Ovary (tissue), 9 donors: ENCODE data around the gene G6PC1. TPM values are rescaled to one million over a fixed set of nuclear protein-coding genes. Genes with fewer than 3 reads are reported as not detected.
"Not testable (repeated sequence)": the region's sequence is repeated elsewhere in the genome, so short reads cannot be mapped to it uniquely, and the experiment has no call there.

Experiments
- DNase-seq, 5 donors: peaks; one replicate each; pipeline ENCODE4 v3.0.0-alpha.2; 2019 to 2020
- H3K27ac ChIP-seq, 2 donors: fragments of 200-600 bp; one replicate each; pipeline versions ENCODE4 v1.5.1 to v1.8.0; 2019 to 2022
- H3K27me3 ChIP-seq: fragments of 200-600 bp; one replicate; pipeline ENCODE4 v1.8.0; 2022
- H3K36me3 ChIP-seq: fragments of 200-600 bp; sonication (generic); one replicate; pipeline ENCODE4 v1.5.1; 2019
- H3K4me1 ChIP-seq: one replicate; pipeline ENCODE4 v1.8.1; 2013; ENCODE audit warnings: mild to moderate bottlenecking, moderate library complexity; ENCODE audit not compliant: insufficient read depth
- H3K4me3 ChIP-seq: fragments of 200-600 bp; sonication (generic); one replicate; pipeline ENCODE4 v1.5.1; 2017
- H3K9me3 ChIP-seq, 2 donors: fragments of 200-600 bp in 1 of 2; sonication (generic) in 1 of 2; one replicate each; pipeline versions ENCODE4 v1.5.1 to v1.8.1; 2013 to 2019; ENCODE audit warnings: mild to moderate bottlenecking in 1 of 2, moderate library complexity in 1 of 2
- CTCF ChIP-seq, 3 donors: fragments of 450-650 bp in 2 of 3; fragments of 200-600 bp in 1 of 3; IDR thresholded peaks; one replicate each; pipeline versions ENCODE4 v1.5.1 to v1.8.0; 2016 to 2022; ENCODE audit warnings: antibody characterized with exemption in 3 of 3, mild to moderate bottlenecking in 1 of 3
- EP300 ChIP-seq: sonication (generic); formaldehyde crosslinking; IDR thresholded peaks from one replicate; pipeline ENCODE4 v1.6.1; 2017; ENCODE audit warnings: antibody characterized with exemption
- POLR2A ChIP-seq: fragments of 450-650 bp; IDR thresholded peaks from one replicate; pipeline ENCODE4 v1.6.1; 2017; ENCODE audit warnings: antibody characterized with exemption, mild to moderate bottlenecking, moderate library complexity
- WGBS, 3 donors: extraction: QIAGEN DNeasy Blood & Tissue Kit in 1 of 3; methylation state at CpG; one replicate each; pipeline versions ENCODE4 v1.1.5 to v1.1.7; 2013 to 2017; 5-methylcytosine and 5-hydroxymethylcytosine counted together
- intact Hi-C, 4 donors: fragments of 100-400 bp; cut with DNase I; formaldehyde crosslinking; loops; one replicate each; pipeline versions ENCODE4 v1.11.0 to v1.15.1; 2022 to 2023
- polyA plus RNA-seq, 2 donors: library from polyadenylated mRNA; stranded (reverse); fragments of 200-250 nt in 1 of 2; fragments of 350-450 nt in 1 of 2; fragmentation: Illumina TruSeq in 1 of 2; extraction: RNeasy Lipid Tissue Mini Kit (QIAGEN cat#74804) in 1 of 2; gene quantifications; one replicate each; pipeline ENCODE4 v1.2.3, GENCODE V29; 2013 to 2014
- total RNA-seq, 7 donors: library from RNA; depleted of rRNA in 2 of 7; stranded (reverse); fragments of >200 nt in 2 of 7; fragmentation: NEBNext Ultra II Directional in 3 of 7; extraction: Animal tissue kit (Norgen Biotek cat#: 25700) in 3 of 7; gene quantifications; one replicate each; pipeline versions ENCODE4 v1.1.0 to v1.2.4, GENCODE V29; 2016 to 2023
- donor health status: DM: no; HTN: no; CAD: no; lungs with moderate emphysema.
- donor health status: DM: no; HTN: no; CAD: no.
- donor health status: Bipolar disorder and iron deficiency.
- donor health status: DM: yes; HTN: yes; CAD: no.
- donor health status: DM: no; HTN: no; CAD: no.
- donor health status: DM: yes; HTN: yes; CAD: no.

Gene G6PC1
- total and polyA plus RNA-seq, 9 donors = 0.69 to 1.7 TPM; not detected in 7

GRCh38 chr17:42868338-42868737, 32.3 kb upstream of the G6PC1 start:
- intact Hi-C loops = no loop called here
- no peak for DNase-seq
- Histone ChIP-seq H3K9me3 (no peaks in the 10 kb centered on the region), H3K4me1 (no peaks in the 10 kb centered on the region), H3K36me3 (no peaks in the 10 kb centered on the region), H3K4me3 (no peak overlapping the region), H3K27ac (no peak overlapping the region), H3K27me3 (no peaks in the 10 kb centered on the region)
- no peak for TF ChIP-seq POLR2A
- TF ChIP-seq CTCF (IDR thresholded peaks at IDR 0.05) = no peak
- no peak for TF ChIP-seq EP300
- WGBS, 3 donors = 95 to 97% (median 96%) methylated on average over 12 of the region's 12 CpGs

DNA sequence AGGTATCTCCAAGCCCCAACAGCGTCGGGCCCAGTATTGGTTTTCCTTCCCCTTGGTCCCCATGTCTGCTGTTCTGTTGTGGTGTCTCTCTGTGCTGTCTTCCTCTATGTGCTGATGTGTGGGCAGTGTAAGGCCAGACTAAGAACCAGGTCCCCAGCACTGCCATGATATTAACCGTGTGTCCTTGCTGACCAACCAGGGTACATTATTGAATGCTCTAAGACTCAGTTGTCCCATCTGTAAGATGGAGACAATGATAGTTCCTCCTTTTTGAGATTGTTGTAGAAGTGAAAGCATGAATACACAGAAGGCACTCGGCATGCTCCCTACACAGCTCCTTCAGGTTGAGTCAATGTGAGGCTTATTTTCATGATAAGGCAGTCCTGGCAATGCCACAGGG, 29.0 kb upstream of the G6PC1 start:
- Histone ChIP-seq H3K27ac (no peak overlapping the region), H3K4me3 (no peak overlapping the region), H3K9me3 (no peaks in the 10 kb centered on the region), H3K36me3 (no peaks in the 10 kb centered on the region), H3K4me1 (no peaks in the 10 kb centered on the region), H3K27me3 (no peaks in the 10 kb centered on the region)
- intact Hi-C loops = no loop called here
- WGBS, 3 donors = 76 to 97% (median 97%) methylated on average over 4 of the region's 4 CpGs
- DNase-seq = no peak
- TF ChIP-seq POLR2A = no peak
- no peak for TF ChIP-seq EP300
- TF ChIP-seq CTCF (IDR thresholded peaks at IDR 0.05) = no peak

GRCh38 chr17:42872251-42872965, 28.2 kb upstream of the G6PC1 start:
- no peak for DNase-seq
- TF ChIP-seq POLR2A = no peak
- no peak for TF ChIP-seq CTCF (IDR thresholded peaks at IDR 0.05)
- TF ChIP-seq EP300 = no peak
- H3K27ac ChIP-seq = no peak overlapping the region
- no peaks in the 10 kb centered on the region for H3K27me3 ChIP-seq
- H3K36me3 ChIP-seq = no peaks in the 10 kb centered on the region
- H3K9me3 ChIP-seq = no peaks in the 10 kb centered on the region
- intact Hi-C loops = no loop called here
- H3K4me1 ChIP-seq = no peaks in the 10 kb centered on the region
- no peak overlapping the region for H3K4me3 ChIP-seq
- WGBS, 3 donors = 90 to 92% (median 91%) methylated on average over 13 of the region's 13 CpGs

DNA sequence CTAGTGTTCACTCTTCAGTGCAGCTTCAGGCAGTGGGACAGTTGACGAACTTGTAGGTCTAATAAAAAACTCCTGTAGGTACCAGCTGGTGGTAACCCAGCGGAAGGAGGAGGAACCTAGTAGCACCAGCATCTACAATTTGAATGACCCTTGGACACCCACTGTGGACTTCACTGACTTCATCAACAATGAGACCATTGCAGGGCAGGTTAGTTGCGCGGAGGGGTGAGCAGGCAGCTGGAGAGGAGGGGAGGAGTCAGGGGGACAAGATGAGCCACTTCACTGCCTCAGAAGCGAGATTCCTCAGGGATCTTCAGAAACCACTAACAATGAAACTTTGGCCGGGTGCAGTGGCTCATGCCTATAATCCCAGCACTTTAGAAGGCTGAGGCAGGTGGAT, 27.3 kb upstream of the G6PC1 start:
- intact Hi-C loops = no loop called here
- Histone ChIP-seq H3K9me3 (no peaks in the 10 kb centered on the region), H3K27me3 (no peaks in the 10 kb centered on the region), H3K4me3 (no peak overlapping the region), H3K27ac (no peak overlapping the region), H3K36me3 (no peaks in the 10 kb centered on the region), H3K4me1 (no peaks in the 10 kb centered on the region)
- WGBS, 3 donors = 80 to 89% (median 86%) methylated on average over 6 of the region's 6 CpGs
- no peak for TF ChIP-seq EP300
- no peak for TF ChIP-seq CTCF (IDR thresholded peaks at IDR 0.05)
- TF ChIP-seq POLR2A = no peak
- no peak for DNase-seq

DNA sequence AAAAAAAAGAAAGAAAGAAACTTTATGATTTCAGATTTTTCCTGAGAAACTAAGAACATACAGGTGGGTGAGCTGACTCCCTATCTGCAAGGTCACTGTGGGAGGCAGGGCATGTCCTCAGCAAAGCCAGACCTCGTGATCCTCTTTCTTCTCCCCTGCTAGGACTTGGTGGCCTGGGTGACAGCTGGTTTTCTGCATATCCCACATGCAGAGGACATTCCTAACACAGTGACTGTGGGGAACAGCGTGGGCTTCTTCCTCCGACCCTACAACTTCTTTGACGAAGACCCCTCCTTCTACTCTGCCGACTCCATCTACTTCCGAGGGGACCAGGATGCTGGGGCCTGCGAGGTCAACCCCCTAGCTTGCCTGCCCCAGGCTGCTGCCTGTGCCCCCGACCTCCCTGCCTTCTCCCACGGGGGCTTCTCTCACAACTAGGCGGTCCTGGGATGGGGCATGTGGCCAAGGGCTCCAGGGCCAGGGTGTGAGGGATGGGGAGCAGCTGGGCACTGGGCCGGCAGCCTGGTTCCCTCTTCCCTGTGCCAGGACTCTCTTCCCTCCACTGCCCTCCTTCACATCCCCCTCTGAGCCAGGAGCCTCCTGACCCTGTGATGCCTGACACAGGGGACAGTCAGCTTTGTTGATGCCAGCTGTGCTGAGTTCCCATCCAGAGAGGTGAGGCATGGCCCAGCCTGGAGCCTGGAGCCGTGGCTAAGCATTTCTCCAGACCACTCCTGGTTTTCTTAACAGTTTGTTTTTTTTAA, 26.5 kb upstream of the G6PC1 start:
- intact Hi-C loops = not testable (repeated sequence)
- WGBS, 3 donors = 67 to 79% (median 69%) methylated on average over 9 to 10 of the region's 12 CpGs

More for the DNA sequence above, 26.5 kb upstream of the G6PC1 start:
- not testable (repeated sequence) for H3K27ac ChIP-seq, DNase-seq, H3K4me3 ChIP-seq, H3K9me3 ChIP-seq, H3K27me3 ChIP-seq, H3K36me3 ChIP-seq, H3K4me1 ChIP-seq
